GM18951 (cell line): ENCODE results near the gene SHOC2.

ENCODE experiments used
- POLR2A ChIP-seq: IDR thresholded peaks from 4 replicates; pipeline ENCODE4 v1.6.1; 2011; ENCODE audit warnings: mild to moderate bottlenecking; ENCODE audit not compliant: insufficient read length, insufficient read depth; ENCODE audit errors: extremely low read depth
- in situ Hi-C: fragments of 300-500 bp; cut with MboI; formaldehyde crosslinking; loops from one replicate; pipeline ENCODE4 v1.12.0; 2022; ENCODE audit warnings: low sequenced_read_pairs, mixed read lengths, inconsistent platforms; ENCODE audit not compliant: unreplicated experiment

Gene SHOC2

DNA sequence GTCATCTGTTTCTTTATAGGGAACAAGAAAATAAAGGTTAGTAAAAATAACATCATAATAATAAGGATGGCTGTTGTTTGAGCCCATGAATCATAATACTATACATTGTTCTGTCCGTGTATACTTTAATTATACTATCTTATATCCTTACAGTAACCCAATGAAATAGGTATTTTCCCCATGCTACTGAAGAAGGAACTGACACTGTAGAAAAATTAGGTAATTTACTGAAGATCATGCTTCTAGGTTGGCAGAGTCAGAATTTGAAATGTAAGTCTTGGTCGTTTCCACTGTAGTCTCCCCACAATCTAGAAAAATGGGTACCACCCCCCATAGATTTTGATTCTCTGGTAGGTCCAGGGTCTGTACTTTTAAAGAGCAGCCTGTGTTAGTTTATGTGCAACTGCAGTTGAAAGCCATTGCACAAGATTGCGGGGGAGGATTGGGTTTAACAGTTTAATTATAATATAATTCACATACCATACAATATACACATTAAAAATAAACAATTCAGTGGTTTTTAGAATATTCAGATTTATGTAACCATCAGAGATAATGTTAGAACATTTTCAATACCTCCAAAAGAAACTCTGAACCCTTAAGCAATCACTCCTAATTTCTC is 47.7 kb downstream of the SHOC2 start:
- in situ Hi-C loops: no loop called here
- no peak for TF ChIP-seq POLR2A

DNA sequence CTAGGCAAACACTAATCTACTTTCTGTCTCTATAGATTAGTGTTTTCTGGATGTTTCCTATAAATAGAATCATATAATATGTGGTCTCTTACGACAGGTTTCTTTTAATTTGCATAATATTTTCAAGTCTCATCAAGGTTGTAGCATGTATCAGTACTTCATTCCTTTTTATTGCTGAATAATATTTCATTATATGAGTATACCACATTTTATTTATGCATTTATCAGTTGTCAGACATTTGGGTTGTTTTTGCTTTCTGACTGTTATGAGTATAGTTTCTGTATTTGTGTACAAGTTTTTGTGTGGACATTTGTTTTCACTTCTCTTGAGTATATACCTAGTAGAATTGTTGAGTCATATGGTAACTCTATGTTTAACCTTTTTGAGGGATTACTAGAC is 48.2 kb downstream of the SHOC2 start:
- in situ Hi-C loops: no loop called here
- no peak for TF ChIP-seq POLR2A

DNA sequence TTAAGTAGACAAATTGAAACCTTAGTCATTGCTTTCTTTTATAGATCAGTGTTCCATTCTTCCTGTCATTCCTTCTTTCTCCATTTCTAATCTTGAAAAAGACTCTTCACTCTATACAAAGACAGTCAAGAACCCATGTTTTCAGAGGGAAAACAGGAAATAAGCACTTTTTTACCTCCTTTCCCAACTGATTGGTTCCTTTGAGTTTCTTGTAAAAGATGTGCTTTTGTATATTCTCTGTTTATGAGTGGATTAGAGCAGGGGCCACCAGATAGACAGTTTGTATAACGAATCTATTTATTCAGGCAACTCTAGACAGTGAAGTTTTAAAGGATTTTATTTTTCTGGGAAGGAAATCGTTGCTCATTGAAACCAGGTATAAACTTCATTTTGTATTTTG is 49.8 kb downstream of the SHOC2 start:
- in situ Hi-C loops: no loop called here
- no peak for TF ChIP-seq POLR2A

DNA sequence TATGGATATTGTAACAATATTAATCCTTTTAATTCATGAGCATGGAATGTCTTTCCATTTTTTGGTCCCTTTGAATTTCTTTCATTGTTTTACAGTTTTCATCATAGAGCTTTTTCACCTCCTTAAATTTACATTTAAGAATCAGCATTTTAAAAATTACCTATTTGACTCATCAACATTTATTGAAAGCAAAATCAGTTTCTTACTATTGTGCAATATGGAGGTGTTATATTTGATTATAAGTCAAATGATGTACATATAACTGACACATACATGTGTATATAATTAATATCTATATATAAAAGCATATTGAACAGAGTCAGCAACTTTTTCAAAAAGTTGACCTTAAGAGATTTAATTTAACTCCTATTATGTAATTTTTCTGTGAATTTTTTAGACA is 52.2 kb downstream of the SHOC2 start:
- no peak for TF ChIP-seq POLR2A
- in situ Hi-C loops: no loop called here

DNA sequence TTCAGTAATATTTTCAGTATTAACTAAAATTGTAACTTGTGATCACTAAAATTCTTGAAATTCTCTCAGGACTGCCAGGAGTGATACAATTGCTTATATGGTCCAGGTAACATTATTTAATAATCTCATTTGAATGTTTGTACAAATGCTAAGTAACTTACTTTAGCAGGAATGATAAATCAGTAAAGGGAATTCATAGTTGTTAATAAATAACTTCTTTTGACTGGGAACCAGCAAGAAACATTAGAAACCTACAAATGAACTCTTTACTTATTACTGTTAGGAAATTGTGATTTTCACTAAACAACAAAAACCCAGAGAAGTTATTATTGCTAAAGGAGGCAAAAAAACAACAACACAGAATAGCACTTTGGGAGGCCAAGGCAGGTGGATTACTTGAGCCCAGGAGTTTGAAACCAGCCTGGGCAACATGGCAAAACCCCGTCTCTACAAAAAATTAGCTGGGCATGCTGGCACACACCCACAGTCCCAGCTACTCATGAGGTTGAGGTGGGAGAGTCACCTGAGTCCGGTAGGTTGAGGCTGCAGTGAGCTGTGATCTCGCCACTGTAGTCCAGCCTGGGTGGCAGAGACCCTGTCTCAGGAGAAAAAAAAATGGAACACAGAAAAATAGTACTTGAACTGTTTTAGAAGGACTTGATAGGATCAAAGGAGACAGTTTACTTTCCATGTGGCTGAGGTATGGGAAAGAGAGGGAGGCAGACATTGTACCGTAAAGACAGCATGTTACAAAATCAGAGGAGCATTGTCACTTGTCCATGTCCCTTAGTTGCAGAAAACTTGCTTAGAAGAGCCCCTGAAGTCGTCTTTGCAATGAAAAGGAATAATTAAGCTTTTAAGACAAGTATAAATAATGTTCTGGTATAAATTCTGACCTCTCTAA is 53.1 kb downstream of the SHOC2 start:
- no peak for TF ChIP-seq POLR2A
- in situ Hi-C loops: no loop called here

DNA sequence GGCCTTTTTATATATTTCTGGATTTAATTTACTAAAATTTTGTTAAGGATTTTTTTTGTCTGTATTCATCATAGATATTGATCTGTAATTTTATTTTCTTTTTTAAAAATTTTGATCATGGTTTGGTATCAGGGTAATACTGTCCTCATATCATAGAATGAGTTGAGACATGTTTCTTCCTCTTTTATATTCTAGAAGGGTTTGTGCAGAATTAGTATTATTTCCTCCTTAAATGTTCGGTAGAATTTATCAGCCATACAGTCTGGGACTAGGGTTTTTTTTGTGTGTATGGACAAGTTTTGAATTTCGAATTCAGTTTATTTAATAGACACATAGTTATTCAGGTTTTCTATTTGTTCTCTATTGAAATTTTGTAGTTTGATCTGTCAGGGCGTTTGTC is 54.0 kb downstream of the SHOC2 start:
- in situ Hi-C loops: no loop called here
- TF ChIP-seq POLR2A: no peak

DNA sequence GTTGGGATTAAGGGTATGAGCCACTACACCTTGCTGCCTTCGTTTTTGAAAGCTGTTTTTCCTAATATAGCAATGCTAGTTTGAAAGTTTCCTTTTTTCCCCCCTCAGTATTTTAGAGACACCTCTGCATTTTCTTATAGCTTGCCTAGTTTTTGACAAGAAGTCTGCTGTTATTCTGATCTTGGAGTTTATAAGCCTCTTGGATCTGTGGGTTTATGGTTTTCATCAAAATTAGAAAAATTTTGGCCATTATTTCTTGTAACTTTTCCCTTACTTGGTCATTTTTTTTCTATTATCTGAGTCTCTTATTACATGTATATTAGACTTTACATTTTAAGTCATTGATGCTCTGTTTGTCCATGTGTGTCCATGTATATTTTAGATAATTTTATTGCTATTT is 57.2 kb downstream of the SHOC2 start:
- TF ChIP-seq POLR2A: no peak
- in situ Hi-C loops: no loop called here

DNA sequence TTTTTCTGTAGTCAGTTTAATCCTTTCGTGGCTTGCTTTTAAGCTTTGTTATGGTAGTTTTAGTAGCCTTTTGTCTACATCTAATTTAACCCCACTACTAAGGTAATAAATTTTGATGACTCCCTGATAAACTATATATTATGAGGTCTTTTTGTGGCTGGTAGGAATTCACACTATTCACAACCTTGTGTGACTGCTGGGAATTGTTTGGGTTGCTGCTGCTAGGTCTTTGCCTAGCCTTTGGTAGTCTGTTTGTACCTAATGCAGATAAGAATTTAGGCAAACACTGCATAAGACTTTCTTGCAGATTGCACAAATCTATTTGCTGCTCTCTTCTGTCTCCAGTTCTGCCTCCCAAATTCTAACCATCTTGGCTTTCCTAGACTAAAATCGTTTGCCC is 58.3 kb downstream of the SHOC2 start:
- in situ Hi-C loops: no loop called here
- no peak for TF ChIP-seq POLR2A

DNA sequence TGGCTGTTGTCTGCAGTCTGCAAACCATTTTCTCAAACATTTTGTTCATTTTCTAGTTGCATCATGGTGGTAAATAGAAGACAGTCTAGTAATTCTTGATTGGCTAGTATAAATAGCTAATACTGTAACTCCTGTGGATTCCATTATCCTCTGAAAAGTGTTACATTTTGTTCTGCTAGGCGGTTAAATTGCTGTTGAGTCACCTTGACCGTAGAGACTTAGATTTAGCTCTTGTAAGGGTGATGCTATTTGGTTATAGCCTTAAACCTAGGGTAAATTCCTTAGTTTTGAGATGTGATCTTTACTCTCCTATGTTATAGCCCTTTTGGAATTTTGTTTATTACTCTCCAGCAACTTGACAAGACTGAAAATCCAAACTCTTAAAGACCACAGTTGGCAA is 58.8 kb downstream of the SHOC2 start:
- in situ Hi-C loops: no loop called here
- no peak for TF ChIP-seq POLR2A

DNA sequence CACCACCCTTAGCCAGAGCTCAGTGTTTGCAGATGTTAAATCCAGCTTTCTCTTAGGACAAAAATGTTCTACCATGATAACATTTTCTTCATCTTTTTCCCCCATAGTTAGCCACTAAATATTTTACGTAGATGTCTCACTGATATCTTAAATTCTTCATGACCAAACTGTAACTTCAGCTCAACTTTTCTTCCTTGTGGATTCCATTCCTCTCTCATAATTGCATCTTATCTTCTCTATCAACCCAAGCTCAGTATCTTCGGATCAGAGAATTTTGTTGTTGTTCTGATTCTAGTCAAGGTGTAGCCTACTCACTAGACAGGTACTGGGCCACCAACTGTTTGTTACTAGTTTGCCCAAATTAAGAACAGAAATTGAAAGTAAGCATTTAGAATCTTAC is 60.2 kb downstream of the SHOC2 start:
- no peak for TF ChIP-seq POLR2A
- in situ Hi-C loops: no loop called here

DNA sequence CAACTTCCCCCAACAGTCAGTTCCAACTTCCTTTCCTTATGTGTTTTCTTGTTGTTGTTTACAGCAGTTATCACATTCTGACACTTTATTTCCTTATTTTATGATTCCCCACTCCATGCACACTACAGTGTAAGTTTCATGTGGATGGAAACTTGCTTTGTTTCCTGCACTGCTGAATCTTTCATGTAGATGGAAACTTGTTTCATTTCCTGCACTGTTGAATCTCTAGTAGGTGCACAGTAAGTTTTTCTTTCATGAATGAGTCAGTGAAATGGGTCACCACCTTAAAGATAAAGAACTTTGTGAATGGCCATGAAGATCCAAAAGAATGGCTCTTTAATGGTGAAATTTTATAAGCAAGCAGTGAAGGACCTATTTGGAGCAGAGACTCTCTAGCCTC is 61.4 kb downstream of the SHOC2 start:
- in situ Hi-C loops: no loop called here
- TF ChIP-seq POLR2A: no peak

DNA sequence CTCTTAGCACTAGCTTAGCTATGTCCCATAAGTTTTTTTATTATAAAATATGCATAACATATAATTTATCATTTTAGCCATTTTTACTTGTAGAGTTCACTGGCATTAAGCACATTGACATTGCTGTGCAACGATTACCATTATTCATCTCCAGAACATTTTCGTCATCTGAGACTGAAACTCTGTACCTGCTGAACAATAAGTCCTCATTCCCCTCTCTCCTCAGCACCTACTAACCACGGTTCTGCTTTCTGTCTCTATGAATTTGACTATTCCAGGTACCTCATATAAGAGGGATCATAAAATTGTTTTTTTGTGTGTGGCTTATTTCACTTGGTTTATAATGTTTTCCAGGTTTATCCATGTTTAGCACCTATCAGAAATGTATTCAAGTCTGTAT is 64.1 kb downstream of the SHOC2 start:
- in situ Hi-C loops: no loop called here
- TF ChIP-seq POLR2A: no peak

DNA sequence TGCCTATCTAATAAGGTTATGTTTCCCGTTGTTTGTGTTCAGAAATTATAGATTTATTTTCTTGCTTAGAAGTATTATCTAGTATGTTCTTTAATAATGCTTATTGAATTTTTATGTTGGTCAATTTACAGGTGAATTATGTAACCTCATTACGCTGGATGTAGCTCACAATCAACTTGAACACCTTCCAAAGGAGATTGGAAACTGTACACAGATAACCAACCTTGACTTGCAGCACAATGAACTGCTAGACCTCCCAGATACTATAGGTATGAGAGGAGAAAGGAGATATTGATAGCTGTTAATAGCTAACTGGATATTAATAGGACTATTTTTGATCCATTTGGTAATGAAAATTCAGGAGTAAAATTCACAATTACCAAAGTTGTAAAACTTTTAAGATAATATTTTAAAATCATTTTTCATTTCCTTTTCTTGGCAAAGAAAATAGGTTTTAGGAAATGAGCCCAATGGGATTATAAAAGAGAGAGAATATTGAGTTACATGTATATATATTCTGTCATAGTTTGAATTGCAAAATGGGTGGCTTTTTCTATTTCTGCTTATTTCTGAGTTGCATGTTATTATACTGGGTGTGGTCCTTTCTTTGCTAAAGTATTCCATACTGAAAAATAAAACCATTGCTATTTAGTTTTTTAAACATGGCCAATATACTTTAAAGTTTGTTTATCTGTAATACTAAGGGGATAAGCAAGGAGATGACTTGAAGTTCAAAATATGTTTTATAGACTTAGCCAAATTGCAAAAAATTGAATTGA is 66.3 kb downstream of the SHOC2 start:
- no peak for TF ChIP-seq POLR2A
- in situ Hi-C loops: no loop called here

DNA sequence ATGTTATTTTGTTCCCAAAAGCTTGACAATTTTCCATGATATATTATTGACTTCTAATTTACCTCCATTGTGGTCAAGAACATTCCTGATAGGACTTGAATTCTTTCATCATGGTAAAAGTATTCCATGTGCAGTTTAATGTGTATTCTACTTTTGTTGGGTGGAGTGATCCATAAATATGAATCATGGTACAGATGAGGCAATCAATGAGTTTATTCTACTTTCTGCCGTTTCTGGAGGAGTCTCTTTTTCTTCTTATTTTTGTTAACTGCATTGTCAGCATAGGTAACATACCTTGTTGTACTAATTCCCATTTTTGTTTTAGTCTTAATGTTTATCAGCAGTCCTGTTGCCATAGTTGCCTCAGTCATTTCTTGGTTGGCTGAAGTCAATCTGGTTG is 69.6 kb downstream of the SHOC2 start:
- in situ Hi-C loops: no loop called here
- TF ChIP-seq POLR2A: no peak
